ENCODE measurements around the gene TNRC6B.

DNA sequence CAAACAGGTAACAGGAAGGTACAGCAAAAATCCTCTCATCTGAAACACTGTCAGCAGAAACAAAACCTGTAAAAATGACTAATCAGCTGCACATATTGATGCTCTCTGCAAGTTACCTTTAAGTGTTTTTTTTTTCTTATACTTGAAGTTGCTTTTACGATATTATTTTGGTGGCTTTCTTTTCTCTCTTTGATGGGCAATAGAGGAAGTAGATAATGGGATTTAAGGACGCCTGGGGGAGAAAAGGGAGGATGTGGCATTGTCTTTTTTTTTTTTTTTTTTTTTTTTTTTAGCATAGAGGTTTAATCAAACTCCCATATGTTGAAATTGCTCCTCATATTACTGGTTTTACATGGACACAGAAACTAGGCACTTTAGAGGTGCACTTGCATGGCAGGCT lies 157.2 kb downstream of the TNRC6B start:
- TF ChIP-seq, protein P1, sequence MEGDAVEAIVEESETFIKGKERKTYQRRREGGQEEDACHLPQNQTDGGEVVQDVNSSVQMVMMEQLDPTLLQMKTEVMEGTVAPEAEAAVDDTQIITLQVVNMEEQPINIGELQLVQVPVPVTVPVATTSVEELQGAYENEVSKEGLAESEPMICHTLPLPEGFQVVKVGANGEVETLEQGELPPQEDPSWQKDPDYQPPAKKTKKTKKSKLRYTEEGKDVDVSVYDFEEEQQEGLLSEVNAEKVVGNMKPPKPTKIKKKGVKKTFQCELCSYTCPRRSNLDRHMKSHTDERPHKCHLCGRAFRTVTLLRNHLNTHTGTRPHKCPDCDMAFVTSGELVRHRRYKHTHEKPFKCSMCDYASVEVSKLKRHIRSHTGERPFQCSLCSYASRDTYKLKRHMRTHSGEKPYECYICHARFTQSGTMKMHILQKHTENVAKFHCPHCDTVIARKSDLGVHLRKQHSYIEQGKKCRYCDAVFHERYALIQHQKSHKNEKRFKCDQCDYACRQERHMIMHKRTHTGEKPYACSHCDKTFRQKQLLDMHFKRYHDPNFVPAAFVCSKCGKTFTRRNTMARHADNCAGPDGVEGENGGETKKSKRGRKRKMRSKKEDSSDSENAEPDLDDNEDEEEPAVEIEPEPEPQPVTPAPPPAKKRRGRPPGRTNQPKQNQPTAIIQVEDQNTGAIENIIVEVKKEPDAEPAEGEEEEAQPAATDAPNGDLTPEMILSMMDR (tag by site-specific recombination; IDR thresholded peaks at IDR 0.05), result no peak
- TF ChIP-seq EGR2 (tag by site-specific recombination; IDR thresholded peaks at IDR 0.05; ENCODE audit: low read depth) (no peak), ZNF19 (tag by site-specific recombination; IDR thresholded peaks at IDR 0.05; ENCODE audit: low read depth) (no peak), ZNF133 (tag by site-specific recombination; IDR thresholded peaks at IDR 0.05) (no peak), ZNF596 (tag by site-specific recombination; IDR thresholded peaks at IDR 0.05) (no peak), ZNF121 (tag by site-specific recombination; IDR thresholded peaks at IDR 0.05) (no peak), ZNF416 (tag by site-specific recombination; IDR thresholded peaks at IDR 0.05) (no peak), YY1 (tag by site-specific recombination; IDR thresholded peaks at IDR 0.05) (no peak), ZNF24 (tag by site-specific recombination; IDR thresholded peaks at IDR 0.05) (no peak), ZBTB10 (tag by site-specific recombination; IDR thresholded peaks at IDR 0.05) (no peak)
- TF ChIP-seq, protein P2, sequence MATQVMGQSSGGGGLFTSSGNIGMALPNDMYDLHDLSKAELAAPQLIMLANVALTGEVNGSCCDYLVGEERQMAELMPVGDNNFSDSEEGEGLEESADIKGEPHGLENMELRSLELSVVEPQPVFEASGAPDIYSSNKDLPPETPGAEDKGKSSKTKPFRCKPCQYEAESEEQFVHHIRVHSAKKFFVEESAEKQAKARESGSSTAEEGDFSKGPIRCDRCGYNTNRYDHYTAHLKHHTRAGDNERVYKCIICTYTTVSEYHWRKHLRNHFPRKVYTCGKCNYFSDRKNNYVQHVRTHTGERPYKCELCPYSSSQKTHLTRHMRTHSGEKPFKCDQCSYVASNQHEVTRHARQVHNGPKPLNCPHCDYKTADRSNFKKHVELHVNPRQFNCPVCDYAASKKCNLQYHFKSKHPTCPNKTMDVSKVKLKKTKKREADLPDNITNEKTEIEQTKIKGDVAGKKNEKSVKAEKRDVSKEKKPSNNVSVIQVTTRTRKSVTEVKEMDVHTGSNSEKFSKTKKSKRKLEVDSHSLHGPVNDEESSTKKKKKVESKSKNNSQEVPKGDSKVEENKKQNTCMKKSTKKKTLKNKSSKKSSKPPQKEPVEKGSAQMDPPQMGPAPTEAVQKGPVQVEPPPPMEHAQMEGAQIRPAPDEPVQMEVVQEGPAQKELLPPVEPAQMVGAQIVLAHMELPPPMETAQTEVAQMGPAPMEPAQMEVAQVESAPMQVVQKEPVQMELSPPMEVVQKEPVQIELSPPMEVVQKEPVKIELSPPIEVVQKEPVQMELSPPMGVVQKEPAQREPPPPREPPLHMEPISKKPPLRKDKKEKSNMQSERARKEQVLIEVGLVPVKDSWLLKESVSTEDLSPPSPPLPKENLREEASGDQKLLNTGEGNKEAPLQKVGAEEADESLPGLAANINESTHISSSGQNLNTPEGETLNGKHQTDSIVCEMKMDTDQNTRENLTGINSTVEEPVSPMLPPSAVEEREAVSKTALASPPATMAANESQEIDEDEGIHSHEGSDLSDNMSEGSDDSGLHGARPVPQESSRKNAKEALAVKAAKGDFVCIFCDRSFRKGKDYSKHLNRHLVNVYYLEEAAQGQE (tag by site-specific recombination; IDR thresholded peaks at IDR 0.05), result no peak
